ENCODE measurements around the gene PITRM1.

PITRM1 gene

DNA sequence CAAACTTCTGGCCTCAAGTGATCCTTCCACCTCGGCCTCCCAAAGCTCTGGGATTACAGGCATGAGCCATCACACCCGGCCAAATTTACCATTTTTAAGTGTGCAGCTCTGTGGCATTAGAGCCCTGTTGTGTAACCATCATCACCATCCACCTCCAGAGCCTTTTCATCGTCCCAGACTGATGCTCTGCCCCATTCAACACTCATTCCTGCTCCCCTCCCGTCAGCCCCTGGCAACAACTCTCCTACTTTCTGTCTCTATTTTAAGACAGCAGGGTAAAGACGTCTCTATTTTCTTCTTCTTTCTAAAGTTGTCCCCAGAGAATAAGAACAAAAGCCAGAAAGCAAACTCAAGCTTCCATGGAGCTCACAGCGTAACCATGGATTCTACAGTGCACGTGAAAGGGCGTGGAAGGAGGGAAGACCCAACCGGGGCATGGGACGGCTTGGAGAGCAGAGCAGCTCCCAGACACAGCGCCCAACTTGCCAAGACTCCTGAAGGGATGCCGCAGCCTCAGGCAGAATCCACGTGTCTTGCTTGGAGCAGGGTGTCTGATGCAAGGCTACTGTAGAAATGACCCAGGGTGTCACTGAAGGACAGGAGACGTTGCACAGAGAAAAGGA lies 42.7 kb upstream of the PITRM1 start:
- DNase-seq (ENCODE audit: low read depth), result no peak
- TF ChIP-seq, protein P1, sequence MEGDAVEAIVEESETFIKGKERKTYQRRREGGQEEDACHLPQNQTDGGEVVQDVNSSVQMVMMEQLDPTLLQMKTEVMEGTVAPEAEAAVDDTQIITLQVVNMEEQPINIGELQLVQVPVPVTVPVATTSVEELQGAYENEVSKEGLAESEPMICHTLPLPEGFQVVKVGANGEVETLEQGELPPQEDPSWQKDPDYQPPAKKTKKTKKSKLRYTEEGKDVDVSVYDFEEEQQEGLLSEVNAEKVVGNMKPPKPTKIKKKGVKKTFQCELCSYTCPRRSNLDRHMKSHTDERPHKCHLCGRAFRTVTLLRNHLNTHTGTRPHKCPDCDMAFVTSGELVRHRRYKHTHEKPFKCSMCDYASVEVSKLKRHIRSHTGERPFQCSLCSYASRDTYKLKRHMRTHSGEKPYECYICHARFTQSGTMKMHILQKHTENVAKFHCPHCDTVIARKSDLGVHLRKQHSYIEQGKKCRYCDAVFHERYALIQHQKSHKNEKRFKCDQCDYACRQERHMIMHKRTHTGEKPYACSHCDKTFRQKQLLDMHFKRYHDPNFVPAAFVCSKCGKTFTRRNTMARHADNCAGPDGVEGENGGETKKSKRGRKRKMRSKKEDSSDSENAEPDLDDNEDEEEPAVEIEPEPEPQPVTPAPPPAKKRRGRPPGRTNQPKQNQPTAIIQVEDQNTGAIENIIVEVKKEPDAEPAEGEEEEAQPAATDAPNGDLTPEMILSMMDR (IDR thresholded peaks at IDR 0.05; ENCODE audit: insufficient read depth, low read depth, low read length, missing control alignments), result no peak
- H3K4me3 ChIP-seq (ENCODE audit: low read length), result no peak overlapping the region

DNA sequence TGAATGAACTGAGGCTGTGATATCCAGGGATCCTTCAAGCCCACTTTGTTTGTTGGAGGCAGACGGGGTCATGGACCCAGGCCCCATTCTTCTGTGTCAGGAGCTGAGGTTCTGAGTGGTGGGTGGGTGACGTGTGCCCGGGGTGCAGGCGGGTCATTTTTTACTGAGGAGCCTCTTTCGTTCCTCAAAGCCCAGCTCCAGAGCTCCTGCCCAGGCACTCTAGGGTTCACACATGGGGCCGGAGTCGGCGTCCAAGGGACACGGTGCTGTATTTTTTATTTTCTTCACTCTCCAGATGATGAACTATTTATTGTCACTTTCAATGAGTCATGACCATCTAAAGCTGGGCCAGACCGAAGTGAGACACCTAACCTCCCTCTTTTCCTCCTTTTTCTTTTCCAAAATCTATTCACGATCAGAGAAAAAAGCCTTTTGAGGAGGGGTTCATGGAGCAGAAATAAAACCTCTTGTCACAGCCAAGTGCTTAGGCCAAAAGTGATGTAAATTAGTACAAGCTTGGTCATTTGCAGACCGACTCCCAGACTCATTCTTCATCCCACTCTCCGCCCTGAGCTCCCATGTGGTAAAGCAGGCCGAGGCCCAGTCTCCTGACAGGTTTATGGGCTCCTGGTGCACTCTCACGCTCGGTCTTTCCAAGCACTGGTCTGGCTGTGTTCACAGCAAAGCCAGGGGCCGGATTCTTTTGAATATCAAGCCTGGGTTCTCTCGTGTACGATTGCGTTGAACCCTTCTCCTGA lies 41.4 kb upstream of the PITRM1 start:
- TF ChIP-seq, protein P1 (IDR thresholded peaks at IDR 0.05; ENCODE audit: insufficient read depth, low read depth, low read length, missing control alignments), result no peak
- no peak for DNase-seq (ENCODE audit: low read depth)
- H3K4me3 ChIP-seq (ENCODE audit: low read length), result no peak overlapping the region

DNA sequence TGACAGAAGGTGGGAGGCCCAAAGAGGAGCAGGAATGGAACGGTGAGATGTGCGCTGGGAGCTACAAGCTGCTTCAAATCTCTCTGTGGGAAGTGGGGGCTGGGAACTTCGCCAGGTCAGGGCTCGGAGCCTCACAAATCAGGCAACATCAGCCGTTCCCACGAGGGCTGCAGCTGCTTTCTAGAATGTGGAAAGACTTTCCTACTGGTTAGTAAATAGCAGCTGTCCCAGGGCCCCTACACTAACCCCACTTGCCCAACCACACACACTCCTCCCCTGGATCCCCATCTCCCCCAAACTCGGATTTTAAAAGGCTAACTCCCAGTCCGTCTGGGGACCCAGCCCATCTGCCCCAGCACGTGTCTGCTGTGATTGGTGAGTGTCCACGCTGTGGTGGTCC lies 40.6 kb upstream of the PITRM1 start:
- TF ChIP-seq, protein P1 (IDR thresholded peaks at IDR 0.05; ENCODE audit: insufficient read depth, low read depth, low read length, missing control alignments), result no peak
- no peak overlapping the region for H3K4me3 ChIP-seq (ENCODE audit: low read length)
- no peak for DNase-seq (ENCODE audit: low read depth)

DNA sequence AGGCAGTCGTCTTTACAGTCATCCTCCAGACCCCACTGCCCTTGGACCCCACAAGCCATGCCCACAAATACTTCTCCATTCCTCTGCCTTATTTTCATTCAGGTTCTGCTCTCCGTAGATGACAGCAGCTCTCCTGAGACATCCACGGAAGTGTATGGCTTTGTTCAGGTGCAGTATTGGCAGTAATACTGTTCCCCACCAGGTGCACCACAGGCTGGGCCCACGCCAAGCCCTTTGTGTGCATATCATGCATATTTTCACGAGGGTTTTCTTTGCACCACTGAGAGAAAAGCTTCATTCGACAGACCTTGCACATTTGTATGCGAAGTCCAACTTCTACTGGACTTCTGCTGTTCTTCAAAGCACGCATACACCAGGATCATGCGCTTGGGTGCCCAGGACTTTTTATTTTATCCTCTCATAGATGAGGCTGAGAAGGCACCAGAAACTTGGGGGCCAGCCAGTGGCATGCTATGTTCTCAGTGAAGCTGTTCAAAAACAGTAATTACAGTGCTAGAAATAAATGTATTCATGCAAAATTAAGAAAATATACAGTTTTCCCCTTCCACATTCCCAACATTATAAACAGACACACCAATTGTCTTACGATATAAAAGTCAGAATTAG lies 37.8 kb upstream of the PITRM1 start:
- TF ChIP-seq, protein P1 (IDR thresholded peaks at IDR 0.05; ENCODE audit: insufficient read depth, low read depth, low read length, missing control alignments), result no peak
- H3K4me3 ChIP-seq (ENCODE audit: low read length), result no peak overlapping the region
- no peak for DNase-seq (ENCODE audit: low read depth)

DNA sequence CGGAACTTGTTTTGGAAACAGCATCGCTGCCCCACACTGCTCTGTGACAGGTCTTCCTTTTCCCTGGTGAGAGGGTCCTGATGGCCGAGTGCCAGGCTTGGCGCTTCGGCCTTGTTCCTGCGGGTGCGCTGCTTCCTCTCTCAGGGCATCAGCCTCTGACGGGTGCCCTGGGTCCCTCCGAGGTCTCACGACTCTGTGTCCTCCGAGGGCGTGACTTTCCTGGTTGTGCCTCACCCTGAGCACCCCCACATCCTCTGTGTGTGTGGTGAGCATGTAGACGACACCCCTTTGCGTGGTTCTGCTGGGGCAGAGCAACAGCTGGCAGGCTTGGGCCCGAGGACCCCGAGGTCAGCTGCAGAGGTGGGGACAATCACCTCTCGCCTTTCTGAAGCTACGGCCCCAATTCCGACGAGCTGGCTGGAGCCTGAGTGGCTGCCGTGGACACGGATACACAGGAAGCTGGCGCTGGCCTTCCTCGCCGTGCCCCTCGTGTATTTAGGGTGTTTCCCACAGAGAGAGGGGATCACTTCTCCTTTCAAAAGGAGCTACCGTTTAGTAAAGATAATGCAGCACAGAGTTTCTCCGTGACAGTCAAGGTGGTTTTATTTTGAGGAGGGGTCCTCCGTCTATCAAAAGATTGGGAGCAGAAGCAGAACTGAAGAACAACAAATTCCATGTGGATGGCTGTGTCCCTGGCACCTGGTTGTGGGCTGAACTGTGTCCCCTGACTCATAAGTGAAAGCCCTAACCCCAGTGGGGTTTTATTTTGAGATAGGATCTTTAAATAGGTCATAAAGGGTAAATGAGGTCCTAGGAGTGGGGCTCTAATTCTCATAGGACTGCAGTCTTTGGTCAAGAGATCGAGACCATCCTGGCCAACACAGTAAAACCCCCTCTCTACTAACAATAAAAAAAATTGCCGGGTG lies 36.2 kb upstream of the PITRM1 start:
- TF ChIP-seq, protein P1 (IDR thresholded peaks at IDR 0.05; ENCODE audit: insufficient read depth, low read depth, low read length, missing control alignments), result no peak
- no peak overlapping the region for H3K4me3 ChIP-seq (ENCODE audit: low read length)
- DNase-seq (ENCODE audit: low read depth), result no peak

DNA sequence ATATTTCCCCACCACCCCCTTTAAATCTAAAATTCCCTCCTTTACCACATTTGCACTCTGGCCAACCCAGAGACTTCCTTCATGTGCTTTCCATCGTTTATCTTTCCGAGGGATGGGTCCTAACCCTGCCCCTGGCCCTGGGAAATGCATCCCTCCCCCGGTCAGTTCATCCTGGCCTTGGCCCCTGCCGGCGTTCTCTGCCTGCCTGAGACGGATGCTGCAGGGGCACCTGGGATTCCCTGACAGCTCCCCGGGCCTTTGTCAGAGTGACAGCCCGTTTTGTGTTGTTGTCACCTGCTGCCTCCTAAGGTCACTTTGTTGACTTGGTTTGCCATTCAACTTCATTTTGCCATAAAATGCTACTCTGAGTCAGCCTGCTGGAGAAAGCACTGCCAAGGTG lies 34.8 kb upstream of the PITRM1 start:
- TF ChIP-seq, protein P1 (IDR thresholded peaks at IDR 0.05; ENCODE audit: insufficient read depth, low read depth, low read length, missing control alignments), result no peak
- no peak for DNase-seq (ENCODE audit: low read depth)
- no peak overlapping the region for H3K4me3 ChIP-seq (ENCODE audit: low read length)
